ENCODE measurements around the gene SLC22A17. TPM values are rescaled to one million over a fixed set of nuclear protein-coding genes. Genes with fewer than 3 reads are reported as not detected.
A peak's percentile ranks its signal among the peaks of the same experiment; 100 is the strongest.

The SLC22A17 gene
- total RNA-seq, 3 donors from 2014 or later: 2.0 to 2.4 (median 2.3) TPM

DNA sequence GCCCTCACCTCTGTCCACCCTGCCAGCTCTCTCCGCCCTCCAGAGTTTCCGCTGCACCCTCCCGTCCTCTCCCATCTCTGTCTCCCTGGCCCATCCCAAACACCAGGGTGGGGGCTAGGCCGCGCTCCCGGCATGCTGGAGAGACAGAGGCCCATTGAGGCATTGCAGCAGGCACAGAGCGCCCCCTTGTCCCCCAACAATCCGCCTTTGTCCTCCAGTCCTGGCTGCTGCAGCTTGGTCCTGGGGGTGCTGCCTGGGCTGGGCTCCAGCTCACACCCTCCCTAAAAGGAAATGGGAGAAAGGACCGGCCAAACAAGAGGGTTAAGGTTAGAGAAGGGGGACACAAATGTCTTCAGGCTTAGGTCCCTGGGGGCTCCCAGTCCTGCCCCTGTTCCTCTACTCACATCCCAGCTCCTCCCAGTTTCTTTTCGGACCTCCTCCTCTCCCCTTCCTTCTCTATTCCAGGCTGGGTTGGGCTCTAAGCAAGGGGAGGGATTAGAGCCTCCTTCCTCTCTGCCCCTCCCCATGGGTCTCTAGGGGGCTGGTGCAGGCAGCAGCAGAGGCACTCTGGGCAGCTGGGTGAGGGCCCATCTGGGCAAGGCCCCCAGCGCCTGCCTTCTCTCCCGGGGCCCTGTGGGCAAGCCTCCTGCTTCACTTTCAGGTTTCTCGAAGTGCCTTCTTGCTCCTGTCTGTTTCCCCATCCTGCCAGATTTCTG, 24.0 kb upstream of the SLC22A17 start, which contains the start of gene CMTM5:
CMTM5 (plus strand) TSS at position 565 of the 716 bp plus-strand sequence. CDS start 206 bp downstream, outside the sequence.
- Mint-ChIP-seq H3K4me3 (no peak within 1 kb of the TSS), H3K36me3 (ENCODE audit: insufficient read depth) (no peaks in the 10 kb centered on the region), H3K4me1 (ENCODE audit: low read depth) (no peaks in the 10 kb centered on the region), H3K9me3 (no peaks in the 10 kb centered on the region), H3K27me3 (ENCODE audit: low read depth) (peaks cover 9% of the 10 kb centered on the region)
- DNase-seq (no peak), ATAC-seq (no peak)

DNA sequence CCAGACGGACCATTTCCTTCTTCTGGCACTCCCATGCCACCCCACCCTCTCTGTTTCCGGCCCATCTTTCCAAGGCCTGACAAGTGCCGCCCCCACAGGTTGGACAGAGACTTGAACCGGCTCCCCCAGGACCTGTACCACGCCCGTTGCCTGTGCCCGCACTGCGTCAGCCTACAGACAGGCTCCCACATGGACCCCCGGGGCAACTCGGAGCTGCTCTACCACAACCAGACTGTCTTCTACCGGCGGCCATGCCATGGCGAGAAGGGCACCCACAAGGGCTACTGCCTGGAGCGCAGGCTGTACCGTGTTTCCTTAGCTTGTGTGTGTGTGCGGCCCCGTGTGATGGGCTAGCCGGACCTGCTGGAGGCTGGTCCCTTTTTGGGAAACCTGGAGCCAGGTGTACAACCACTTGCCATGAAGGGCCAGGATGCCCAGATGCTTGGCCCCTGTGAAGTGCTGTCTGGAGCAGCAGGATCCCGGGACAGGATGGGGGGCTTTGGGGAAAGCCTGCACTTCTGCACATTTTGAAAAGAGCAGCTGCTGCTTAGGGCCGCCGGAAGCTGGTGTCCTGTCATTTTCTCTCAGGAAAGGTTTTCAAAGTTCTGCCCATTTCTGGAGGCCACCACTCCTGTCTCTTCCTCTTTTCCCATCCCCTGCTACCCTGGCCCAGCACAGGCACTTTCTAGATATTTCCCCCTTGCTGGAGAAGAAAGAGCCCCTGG, 23.0 kb upstream of the SLC22A17 start:
- ATAC-seq (no peak), DNase-seq (no peak)
- H3K4me1 Mint-ChIP-seq (ENCODE audit: low read depth): no peaks in the 10 kb centered on the region
- peaks cover 7% of the 10 kb centered on the region for H3K27me3 Mint-ChIP-seq (ENCODE audit: low read depth)
- H3K36me3 Mint-ChIP-seq (ENCODE audit: insufficient read depth): no peaks in the 10 kb centered on the region
- no peaks in the 10 kb centered on the region for H3K9me3 Mint-ChIP-seq
- no peak overlapping the region for H3K4me3 Mint-ChIP-seq

DNA sequence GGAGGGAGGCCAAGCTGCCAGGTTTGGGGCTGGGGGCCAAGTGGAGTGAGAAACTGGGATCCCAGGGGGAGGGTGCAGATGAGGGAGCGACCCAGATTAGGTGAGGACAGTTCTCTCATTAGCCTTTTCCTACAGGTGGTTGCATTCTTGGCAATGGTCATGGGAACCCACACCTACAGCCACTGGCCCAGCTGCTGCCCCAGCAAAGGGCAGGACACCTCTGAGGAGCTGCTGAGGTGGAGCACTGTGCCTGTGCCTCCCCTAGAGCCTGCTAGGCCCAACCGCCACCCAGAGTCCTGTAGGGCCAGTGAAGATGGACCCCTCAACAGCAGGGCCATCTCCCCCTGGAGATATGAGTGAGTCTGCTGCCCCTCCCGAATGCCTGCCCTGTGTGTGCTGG, 20.4 kb upstream of the SLC22A17 start:
- Mint-ChIP-seq H3K36me3 (ENCODE audit: insufficient read depth) (no peaks in the 10 kb centered on the region), H3K9me3 (no peaks in the 10 kb centered on the region), H3K27me3 (ENCODE audit: low read depth) (peaks cover 3% of the 10 kb centered on the region), H3K4me3 (no peak overlapping the region), H3K4me1 (ENCODE audit: low read depth) (no peaks in the 10 kb centered on the region)
- DNase-seq (no peak), ATAC-seq (no peak)

DNA sequence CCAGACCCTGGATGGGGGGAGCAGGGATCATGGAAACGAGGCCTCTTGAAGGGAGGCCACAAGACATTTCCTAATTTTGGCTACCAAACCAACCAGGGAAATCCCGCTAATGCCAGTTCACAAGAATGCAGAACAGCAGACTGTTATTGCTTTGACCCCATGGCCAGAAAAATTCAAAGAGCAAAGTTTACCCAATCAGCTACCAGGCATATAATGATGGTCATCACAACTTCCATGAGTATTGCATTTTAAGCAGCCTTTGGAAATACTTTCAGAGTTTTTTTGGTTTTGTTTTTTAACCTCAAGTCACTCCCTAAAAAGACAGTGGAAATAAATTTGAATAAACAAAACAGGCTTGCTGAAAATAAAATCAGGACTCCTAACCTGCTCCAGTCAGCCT, 19.8 kb upstream of the SLC22A17 start, which contains the start of gene IL25:
IL25 (plus strand) TSS at position 301 of the 400 bp plus-strand sequence.
- no peaks in the 10 kb centered on the region for H3K4me1 Mint-ChIP-seq (ENCODE audit: low read depth)

DNA sequence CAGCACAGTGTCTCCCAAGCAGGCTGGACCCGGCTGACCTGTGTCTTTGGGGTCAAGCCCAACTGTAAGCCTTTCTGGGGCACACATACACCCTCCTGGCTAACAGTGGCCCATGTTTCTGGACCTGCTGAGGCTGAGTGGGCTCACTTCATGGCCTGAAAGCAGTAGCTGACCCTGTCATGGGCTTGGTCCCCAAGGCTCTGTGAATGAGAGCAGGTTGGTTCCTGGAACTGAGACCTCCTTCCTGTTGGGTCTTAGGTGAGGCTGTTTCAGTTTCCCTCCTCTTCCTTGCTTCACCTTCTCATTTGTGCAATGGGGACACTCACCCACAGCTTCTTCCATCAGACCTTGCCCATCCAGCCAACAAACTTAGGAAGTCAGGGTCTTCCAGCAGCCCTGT, 19.2 kb upstream of the SLC22A17 start:
- no peaks in the 10 kb centered on the region for H3K36me3 Mint-ChIP-seq (ENCODE audit: insufficient read depth)
- no peaks in the 10 kb centered on the region for H3K4me1 Mint-ChIP-seq (ENCODE audit: low read depth)
- DNase-seq: no peak
- no peaks in the 10 kb centered on the region for H3K9me3 Mint-ChIP-seq
- ATAC-seq: no peak
- H3K4me3 Mint-ChIP-seq: no peak overlapping the region
- peaks cover 13% of the 10 kb centered on the region for H3K27me3 Mint-ChIP-seq (ENCODE audit: low read depth)

More for the DNA sequence above, 19.8 kb upstream of the SLC22A17 start, which contains the start of gene IL25:
- no peak for DNase-seq
- H3K27me3 Mint-ChIP-seq (ENCODE audit: low read depth): peaks cover 6% of the 10 kb centered on the region
- no peaks in the 10 kb centered on the region for H3K36me3 Mint-ChIP-seq (ENCODE audit: insufficient read depth)
- H3K4me3 Mint-ChIP-seq: no peak within 1 kb of the TSS
- no peak for ATAC-seq
- no peaks in the 10 kb centered on the region for H3K9me3 Mint-ChIP-seq

DNA sequence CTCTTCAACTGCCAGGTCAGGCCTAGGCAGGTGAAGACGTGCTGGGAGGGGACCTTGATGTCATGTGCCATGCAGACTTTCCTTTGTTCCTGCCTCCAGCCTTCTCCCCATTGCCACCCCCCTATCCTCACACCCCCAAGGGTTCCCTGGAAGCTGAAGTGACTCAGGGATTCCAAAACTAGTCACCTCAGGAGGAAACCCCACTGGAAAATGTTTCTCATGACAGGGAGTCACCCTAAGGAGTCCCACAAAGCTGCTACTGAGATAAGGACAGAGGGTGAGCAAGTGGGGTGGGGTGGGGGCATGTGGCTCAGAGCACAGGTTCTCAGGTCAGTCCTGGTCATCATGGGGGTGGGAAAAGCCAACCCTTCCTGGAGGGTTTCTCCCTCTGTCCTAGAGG, 17.5 kb upstream of the SLC22A17 start:
- Mint-ChIP-seq H3K27me3 (ENCODE audit: low read depth) (peaks cover 18% of the 10 kb centered on the region), H3K9me3 (no peaks in the 10 kb centered on the region), H3K4me1 (ENCODE audit: low read depth) (no peaks in the 10 kb centered on the region), H3K36me3 (ENCODE audit: insufficient read depth) (no peaks in the 10 kb centered on the region), H3K4me3 (no peak overlapping the region)
- no peak for ATAC-seq
- no peak for DNase-seq

DNA sequence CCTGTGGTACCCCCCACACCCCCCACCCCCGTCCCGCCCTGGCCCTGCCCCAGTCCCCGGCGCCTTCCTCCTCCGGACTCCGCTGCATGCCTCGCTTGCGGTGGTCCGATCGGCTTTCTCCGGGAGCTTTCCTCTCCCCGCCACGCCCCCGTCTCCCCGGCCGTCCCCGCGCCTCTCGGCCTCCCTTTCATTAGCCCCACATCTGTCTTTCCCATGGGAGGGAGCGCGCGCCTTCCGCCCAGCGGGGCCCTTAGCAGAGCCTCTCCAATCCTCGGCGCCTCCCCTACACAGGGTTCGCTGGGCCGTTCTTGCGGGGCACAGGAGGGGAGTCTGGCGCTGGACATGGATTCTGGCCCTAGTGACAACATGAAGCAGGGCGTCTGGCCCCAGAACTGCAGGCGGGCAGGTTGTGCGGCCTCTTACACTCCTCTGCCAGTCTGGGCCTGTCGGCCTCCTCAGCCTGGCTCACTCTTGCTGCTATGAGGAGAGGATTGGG, 13.8 kb upstream of the SLC22A17 start:
- ATAC-seq (no peak), DNase-seq (no peak)
- peaks cover 30% of the 10 kb centered on the region for H3K27me3 Mint-ChIP-seq (ENCODE audit: low read depth)
- no peaks in the 10 kb centered on the region for H3K4me1 Mint-ChIP-seq (ENCODE audit: low read depth)
- H3K9me3 Mint-ChIP-seq: no peaks in the 10 kb centered on the region
- no peaks in the 10 kb centered on the region for H3K36me3 Mint-ChIP-seq (ENCODE audit: insufficient read depth)
- no peak overlapping the region for H3K4me3 Mint-ChIP-seq

DNA sequence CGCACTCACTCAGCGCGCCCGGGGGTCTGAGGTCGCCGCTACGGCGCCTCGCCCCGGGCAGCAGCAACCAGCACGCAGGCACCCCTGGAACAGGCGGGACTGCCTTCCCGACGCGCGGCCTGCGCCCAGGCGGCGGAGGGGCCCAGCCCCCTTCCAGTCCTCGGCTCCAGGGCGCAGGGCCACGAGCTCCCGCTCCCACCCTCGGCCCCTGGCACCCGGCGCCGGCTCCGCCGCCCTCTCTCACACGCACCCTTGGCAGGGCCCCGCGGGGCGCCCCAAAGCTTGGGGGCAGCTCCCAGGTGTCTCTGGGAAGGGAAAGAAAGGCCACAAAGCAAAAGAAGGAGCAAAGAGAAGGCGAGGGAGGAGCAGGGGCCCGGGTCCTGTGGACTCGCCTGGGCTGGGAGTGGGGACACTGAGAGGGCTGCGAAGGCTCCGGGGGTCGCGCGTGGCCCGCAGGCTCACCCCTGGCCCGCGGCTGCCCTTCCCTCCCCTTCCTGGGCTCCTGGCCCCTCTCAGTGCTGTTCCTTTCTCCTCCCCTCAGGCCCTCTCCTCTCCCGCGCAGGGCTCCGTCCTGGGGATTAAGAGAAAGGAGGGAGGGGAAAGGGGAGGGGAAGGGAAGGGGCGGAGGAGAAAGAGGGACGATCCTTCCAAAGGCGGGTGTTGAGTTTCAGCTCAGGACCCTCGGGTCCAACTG, 13.2 kb upstream of the SLC22A17 start:
- DNase-seq (no peak), ATAC-seq (peak in 1 of 2 donors; percentile 41)
- H3K4me3 Mint-ChIP-seq: no peak overlapping the region
- H3K27me3 Mint-ChIP-seq (ENCODE audit: low read depth): peaks cover 30% of the 10 kb centered on the region
- H3K36me3 Mint-ChIP-seq (ENCODE audit: insufficient read depth): no peaks in the 10 kb centered on the region
- H3K9me3 Mint-ChIP-seq: no peaks in the 10 kb centered on the region
- H3K4me1 Mint-ChIP-seq (ENCODE audit: low read depth): no peaks in the 10 kb centered on the region

DNA sequence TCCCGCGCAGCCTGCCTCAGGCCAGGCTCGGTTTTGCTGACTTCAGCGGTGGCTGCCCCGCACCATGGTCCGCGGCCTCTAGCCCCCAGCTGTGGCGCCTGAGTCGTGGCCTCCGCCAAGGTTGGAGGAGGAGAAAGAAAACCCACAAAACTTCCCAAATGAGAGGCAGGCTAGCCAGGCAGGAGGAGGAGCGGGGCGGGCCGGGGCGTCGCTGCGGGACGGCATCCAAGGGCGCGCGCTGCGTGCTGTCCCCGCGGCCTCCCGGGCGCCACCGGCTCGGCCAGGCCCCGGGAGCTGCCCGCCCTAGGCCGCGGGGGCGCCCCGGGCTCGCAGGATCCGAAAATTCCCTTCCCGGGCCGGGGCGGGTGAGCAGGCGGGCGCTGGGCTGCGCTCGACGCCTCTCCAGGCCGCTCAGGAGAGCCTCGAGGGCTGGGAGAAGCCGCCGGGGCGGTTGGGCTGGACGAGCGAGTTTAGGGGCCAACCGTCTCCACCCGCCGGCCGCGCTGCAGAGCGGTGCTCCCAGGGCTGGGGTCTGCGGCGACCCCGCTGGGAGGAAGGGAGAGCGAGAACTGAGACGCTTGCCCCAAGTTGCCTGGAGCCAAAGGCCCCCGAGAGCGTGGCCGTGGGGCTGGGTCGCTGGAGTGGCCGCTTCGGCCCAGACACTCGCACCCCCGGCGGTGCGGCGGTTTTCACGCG, 12.5 kb upstream of the SLC22A17 start, which contains the start of gene EFS:
EFS (minus strand) TSS at position 137 of the 696 bp plus-strand sequence. CDS start 147 bp downstream, outside the sequence.
- Mint-ChIP-seq H3K36me3 (ENCODE audit: insufficient read depth) (no peaks in the 10 kb centered on the region), H3K9me3 (no peaks in the 10 kb centered on the region), H3K4me1 (ENCODE audit: low read depth) (no peaks in the 10 kb centered on the region), H3K4me3 (no peak within 1 kb of the TSS), H3K27me3 (ENCODE audit: low read depth) (peaks cover 31% of the 10 kb centered on the region)
- DNase-seq (no peak), ATAC-seq (peak; percentile 16 to 20)

DNA sequence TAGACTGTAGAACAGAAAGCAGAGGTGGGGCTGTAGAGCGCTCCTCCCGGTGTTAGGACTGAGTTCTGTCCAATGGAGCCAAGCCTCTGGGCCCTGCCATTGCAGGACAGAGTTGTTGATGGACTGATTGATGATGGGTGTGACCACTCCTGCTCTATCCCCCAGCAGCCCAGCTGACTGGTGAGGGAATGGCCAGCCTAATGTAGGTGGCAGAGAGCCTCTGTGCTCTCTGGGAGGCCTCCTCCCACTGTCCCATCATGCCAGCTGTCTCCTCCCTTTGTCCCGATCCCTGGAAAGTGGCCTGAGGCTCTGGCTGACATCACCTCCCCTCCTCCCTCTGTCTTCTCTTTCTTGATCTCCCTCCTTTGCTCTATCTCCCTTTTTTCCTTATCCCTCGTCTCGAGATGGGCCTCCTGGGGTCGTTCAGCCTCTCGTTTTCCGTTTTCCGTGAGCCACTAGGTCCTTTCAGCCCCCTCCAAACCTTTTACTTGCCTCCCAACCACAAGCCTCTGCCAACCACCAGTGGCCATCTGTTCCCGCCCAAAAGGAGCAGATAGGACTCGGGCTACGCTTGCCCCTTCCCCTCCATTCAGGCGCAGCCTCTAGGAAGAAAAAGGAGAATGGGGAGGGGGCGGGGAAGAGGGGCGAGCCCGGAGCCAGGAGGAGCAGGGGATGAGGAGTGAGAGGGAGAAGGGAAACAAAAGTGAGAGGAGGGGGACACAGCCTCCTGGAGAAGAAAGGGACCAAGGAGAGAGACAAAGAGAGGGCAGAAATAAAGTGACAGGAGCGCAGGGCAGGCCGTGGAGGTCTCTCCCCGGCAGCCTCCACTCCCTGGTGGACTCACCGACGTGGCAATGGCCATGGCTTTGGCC, 11.7 kb upstream of the SLC22A17 start:
- Mint-ChIP-seq H3K4me1 (ENCODE audit: low read depth) (no peaks in the 10 kb centered on the region), H3K9me3 (no peaks in the 10 kb centered on the region), H3K27me3 (ENCODE audit: low read depth) (peaks cover 35% of the 10 kb centered on the region), H3K4me3 (no peak overlapping the region), H3K36me3 (ENCODE audit: insufficient read depth) (no peaks in the 10 kb centered on the region)
- no peak for DNase-seq
- no peak for ATAC-seq

DNA sequence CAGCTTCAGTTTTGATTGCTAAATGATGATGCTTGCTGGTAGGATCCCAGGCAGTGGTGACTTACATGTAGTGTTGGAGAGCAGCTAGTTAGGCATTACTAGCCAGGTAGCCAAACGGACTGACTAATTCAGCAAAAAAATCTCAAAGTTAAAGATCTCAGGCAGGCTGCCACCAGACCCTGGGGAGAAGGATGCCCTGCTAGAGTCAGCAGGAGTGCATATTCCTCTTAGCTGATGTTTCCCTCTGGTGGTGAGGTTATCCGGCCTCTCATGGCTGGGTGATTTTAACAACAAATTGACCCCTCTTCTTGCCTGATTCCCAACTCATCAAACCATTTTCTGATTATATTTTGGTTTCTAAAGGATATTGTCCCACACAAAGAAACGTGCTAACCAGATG, 9.5 kb upstream of the SLC22A17 start:
- H3K4me3 Mint-ChIP-seq: no peak overlapping the region
- H3K4me1 Mint-ChIP-seq (ENCODE audit: low read depth): no peaks in the 10 kb centered on the region
- H3K9me3 Mint-ChIP-seq: no peaks in the 10 kb centered on the region
- H3K36me3 Mint-ChIP-seq (ENCODE audit: insufficient read depth): no peaks in the 10 kb centered on the region
- DNase-seq: no peak
- H3K27me3 Mint-ChIP-seq (ENCODE audit: low read depth): peaks cover 27% of the 10 kb centered on the region
- ATAC-seq: no peak

DNA sequence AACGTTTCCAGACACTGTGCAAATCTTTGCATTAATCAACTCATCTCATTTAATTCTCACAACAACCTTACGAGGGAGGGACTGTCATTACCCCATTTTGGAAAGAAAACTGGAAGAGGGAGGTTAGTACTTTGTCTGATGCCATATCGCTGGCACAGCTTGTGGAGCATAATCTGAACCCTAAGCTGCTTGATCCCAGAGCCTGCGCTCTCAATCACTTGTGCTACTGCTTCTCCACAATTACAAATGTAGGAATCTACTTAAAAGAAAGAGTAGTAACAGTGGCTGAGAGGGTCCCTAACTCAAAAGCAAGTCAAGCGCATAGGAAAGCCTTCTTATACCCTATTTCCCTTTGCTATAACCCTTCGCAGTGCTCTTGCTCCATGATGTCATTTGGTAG, 9.1 kb upstream of the SLC22A17 start:
- H3K4me3 Mint-ChIP-seq: no peak overlapping the region
- H3K27me3 Mint-ChIP-seq (ENCODE audit: low read depth): peaks cover 23% of the 10 kb centered on the region
- H3K36me3 Mint-ChIP-seq (ENCODE audit: insufficient read depth): no peaks in the 10 kb centered on the region
- no peaks in the 10 kb centered on the region for H3K4me1 Mint-ChIP-seq (ENCODE audit: low read depth)
- no peak for ATAC-seq
- DNase-seq: no peak
- no peaks in the 10 kb centered on the region for H3K9me3 Mint-ChIP-seq

DNA sequence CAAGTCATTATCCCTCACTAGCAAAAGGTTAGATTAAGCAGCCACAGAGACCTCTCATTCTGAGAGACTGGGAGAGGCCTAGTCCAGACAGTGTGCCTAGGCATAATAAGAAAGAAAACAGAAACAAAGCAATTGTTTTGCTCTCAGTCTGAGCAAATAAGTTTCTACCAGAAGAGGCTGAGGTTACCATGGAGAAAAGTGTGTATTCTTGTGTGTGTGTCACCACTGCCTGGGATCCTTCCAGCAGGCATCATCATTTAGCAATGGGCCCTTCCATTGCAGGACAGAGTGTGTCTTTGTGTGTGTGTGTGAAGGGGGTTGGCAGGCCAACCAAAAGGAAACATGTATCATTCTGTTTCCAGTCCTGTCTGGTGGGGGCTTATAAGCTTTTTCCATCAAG, 8.6 kb upstream of the SLC22A17 start:
- Mint-ChIP-seq H3K4me1 (ENCODE audit: low read depth) (no peaks in the 10 kb centered on the region), H3K4me3 (no peak overlapping the region), H3K36me3 (ENCODE audit: insufficient read depth) (no peaks in the 10 kb centered on the region), H3K9me3 (no peaks in the 10 kb centered on the region), H3K27me3 (ENCODE audit: low read depth) (peaks cover 22% of the 10 kb centered on the region)
- ATAC-seq: peak; percentile 32 to 34
- DNase-seq: no peak

All from activated T-cell treated with anti-CD3 and anti-CD28 coated beads, Interleukin-2, amount 50 U/mL, for 4 hours (primary cell).